Effector memory CD8-positive, alpha-beta T cell (primary cell): ENCODE measurements around the gene POLK.
"Not testable (repeated sequence)": the region's sequence is repeated elsewhere in the genome, so short reads cannot be mapped to it uniquely, and the experiment has no call there.

Experiments used
- ATAC-seq: fragments of 150-1000 bp; cut with Tn5 transposase; replicated peaks from 2 replicates; pipeline ENCODE4 v1.10.0; 2021; ENCODE audit warnings: mild to moderate bottlenecking, moderate library complexity
- DNase-seq, 3 experiments: peaks; one replicate each; pipeline ENCODE4 v3.0.0; 2021
- H3K27ac Mint-ChIP-seq, 2 donors: one replicate each; pipeline ENCODE4 v1.8.0; 2022; ENCODE audit warnings: mild to moderate bottlenecking in 2 of 2, mixed read lengths in 2 of 2, moderate library complexity in 2 of 2
- H3K27me3 Mint-ChIP-seq, 2 donors: one replicate each; pipeline ENCODE4 v1.8.0; 2022; ENCODE audit warnings: mixed read lengths in 2 of 2
- H3K36me3 Mint-ChIP-seq: one replicate; pipeline ENCODE4 v1.8.0; 2022; ENCODE audit warnings: mild to moderate bottlenecking, moderate library complexity, mixed read lengths; ENCODE audit not compliant: insufficient read depth
- H3K4me1 Mint-ChIP-seq, 2 donors: one replicate each; pipeline ENCODE4 v1.8.0; 2022; ENCODE audit warnings: low read depth in 2 of 2, mixed read lengths in 2 of 2
- H3K4me3 Mint-ChIP-seq, 2 donors: one replicate each; pipeline ENCODE4 v1.8.0; 2022; ENCODE audit warnings: mild to moderate bottlenecking in 2 of 2, mixed read lengths in 2 of 2, moderate library complexity in 2 of 2
- H3K9me3 Mint-ChIP-seq, 2 donors: one replicate each; pipeline ENCODE4 v1.8.0; 2022; ENCODE audit warnings: mixed read lengths in 2 of 2

POLK gene

DNA sequence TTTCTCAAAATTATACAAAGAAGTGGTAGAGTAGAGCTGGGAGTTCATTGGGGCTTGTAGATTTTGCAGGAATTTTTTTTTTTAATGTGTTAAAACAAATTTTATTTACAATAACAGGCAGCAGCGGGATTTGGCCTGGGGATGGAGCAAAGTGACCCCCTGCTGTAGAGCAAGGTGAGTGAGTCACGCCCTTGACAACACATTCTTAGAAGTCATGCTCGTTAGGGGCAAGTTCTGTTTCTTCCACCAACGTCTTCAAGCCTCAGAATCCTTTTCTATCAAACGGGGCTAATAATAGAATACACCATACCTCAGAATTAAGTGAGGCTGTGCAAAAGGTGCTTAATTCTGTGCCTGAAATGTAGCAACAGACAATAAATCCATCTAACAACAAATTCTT is 98.5 kb downstream of the POLK start:
- no peaks in the 10 kb centered on the region for H3K27me3 Mint-ChIP-seq
- H3K9me3 Mint-ChIP-seq, result no peaks in the 10 kb centered on the region
- H3K4me3 Mint-ChIP-seq, result peak overlapping the region in 1 of 2 donors; percentile 71
- no peaks in the 10 kb centered on the region for H3K36me3 Mint-ChIP-seq
- ATAC-seq (no peak), DNase-seq (no peak)
- no peak overlapping the region for H3K27ac Mint-ChIP-seq
- peaks cover 0 to 12% of the 10 kb centered on the region in 2 donors for H3K4me1 Mint-ChIP-seq

- not testable (repeated sequence) for ATAC-seq, H3K36me3 Mint-ChIP-seq, H3K9me3 Mint-ChIP-seq, H3K27me3 Mint-ChIP-seq, H3K27ac Mint-ChIP-seq, DNase-seq
- Mint-ChIP-seq H3K4me1 (peaks cover 0 to 12% of the 10 kb centered on the region in 2 donors), H3K4me3 (peak overlapping the region in 1 of 2 donors; percentile 71)
These were observed 99.2 kb downstream of the POLK start for GRCh38 chr5:75610859-75611310.

DNA sequence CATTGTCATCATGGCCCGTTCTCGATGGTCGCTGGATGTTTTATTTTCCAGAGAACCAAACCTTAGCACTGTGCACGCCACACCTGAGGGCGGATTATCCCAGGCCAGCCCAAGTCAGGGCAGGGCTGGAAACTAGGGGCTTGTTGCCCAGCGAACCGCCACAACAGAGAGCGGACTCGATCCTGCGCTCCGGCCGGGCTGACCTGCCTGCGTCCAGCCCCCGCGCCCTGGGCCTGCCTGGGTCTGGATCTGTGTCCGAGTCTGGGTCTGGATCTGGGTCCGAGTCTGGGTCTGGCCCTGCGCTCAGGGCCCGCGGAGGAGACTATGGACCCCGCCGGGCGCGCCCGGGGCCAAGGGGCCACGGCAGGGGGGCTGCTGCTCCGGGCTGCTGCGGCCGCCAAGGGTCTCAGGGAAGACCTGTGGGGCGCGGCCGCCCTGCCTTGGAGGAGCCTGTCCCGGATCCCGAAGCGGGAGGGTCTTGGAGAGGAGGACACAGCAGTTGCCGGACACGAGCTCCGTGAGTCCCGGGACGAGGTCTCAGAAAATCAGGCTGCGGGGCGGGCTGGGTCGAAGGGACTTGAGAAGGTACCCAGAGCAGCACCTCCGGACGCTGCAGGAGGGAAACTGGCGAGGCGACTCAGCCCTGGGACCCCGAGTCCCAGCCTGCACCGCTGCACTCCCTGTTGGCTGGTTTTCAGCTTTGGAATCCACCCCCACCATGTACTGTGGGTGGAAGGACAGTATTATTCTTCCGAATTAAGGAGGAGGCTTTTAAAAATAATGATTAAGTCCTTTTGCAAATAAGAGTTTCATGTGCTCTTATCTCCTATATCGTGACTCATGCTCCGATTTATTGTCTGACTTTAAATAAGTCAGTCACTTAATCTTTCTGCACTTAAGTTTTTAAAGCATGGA is 99.9 kb downstream of the POLK start, which contains the start of gene ANKDD1B:
ANKDD1B (plus strand) TSS at position 143 of the 915 bp plus-strand sequence; CDS start at position 325, 182 bp downstream.
- Mint-ChIP-seq H3K4me3 (peak within 1 kb of the TSS in 1 of 2 donors; percentile 71), H3K4me1 (peaks cover 0 to 12% of the 10 kb centered on the region in 2 donors), H3K27me3 (no peaks in the 10 kb centered on the region), H3K9me3 (no peaks in the 10 kb centered on the region), H3K36me3 (no peaks in the 10 kb centered on the region), H3K27ac (no peak within 1 kb of the TSS)
- DNase-seq (peak in 1 of 3 experiments; percentile 8), ATAC-seq (no peak)

DNA sequence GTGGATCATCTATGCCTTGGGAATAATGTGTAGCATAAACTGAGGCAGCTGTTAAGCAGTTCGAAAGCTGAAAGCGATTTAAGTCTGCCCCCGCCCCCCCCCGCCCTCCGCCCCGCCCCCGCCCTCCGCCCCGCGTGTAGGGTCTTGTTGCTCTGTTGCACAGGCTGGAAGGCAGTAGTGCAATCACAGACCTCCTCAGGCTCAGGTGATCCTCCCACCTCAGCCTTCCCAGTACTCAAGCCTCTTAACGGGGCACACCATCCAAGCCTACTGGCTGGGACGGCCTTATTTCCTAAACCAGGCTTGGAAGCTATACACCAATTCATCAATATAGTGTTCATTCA is 100.5 kb downstream of the POLK start:
- Mint-ChIP-seq H3K9me3 (no peaks in the 10 kb centered on the region), H3K4me3 (peak overlapping the region in 1 of 2 donors; percentile 71)
- ATAC-seq, result no peak

DNA sequence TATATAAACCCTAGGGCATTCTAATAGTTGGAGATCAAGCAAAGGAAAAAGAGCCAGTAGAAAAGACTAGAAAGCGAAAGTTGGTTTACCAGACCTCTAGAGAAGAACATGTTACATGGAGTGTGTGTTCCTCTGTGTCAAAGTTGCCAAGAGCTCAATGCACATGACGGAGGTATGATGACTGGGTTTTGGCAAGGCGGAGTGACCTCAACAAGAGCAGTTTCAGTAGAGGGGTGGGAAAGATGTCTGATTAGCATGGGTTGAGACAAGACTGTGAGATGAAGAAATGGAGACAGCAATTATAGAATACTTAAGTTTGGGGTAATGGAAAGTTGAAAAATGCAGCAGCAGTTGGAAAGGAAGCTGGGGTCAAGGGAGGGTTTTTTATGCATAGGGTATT is 101.2 kb downstream of the POLK start:
- peak overlapping the region in 1 of 2 donors; percentile 71 for H3K4me3 Mint-ChIP-seq
- peaks cover 0 to 12% of the 10 kb centered on the region in 2 donors for H3K4me1 Mint-ChIP-seq
- no peaks in the 10 kb centered on the region for H3K36me3 Mint-ChIP-seq
- H3K27ac Mint-ChIP-seq, result no peak overlapping the region
- H3K9me3 Mint-ChIP-seq, result no peaks in the 10 kb centered on the region
- H3K27me3 Mint-ChIP-seq, result no peaks in the 10 kb centered on the region
- ATAC-seq, result no peak
- no peak for DNase-seq

More for the DNA sequence above, 100.5 kb downstream of the POLK start:
- Mint-ChIP-seq H3K4me1 (peaks cover 0 to 12% of the 10 kb centered on the region in 2 donors), H3K27ac (no peak overlapping the region), H3K36me3 (no peaks in the 10 kb centered on the region), H3K27me3 (no peaks in the 10 kb centered on the region)
- DNase-seq, result peak in 1 of 3 experiments; percentile 8

- Mint-ChIP-seq H3K36me3 (no peaks in the 10 kb centered on the region), H3K27me3 (no peaks in the 10 kb centered on the region)
- ATAC-seq, result no peak
These were observed 102.5 kb downstream of the POLK start for GRCh38 chr5:75614176-75614575.

GRCh38 chr5:75616371-75616881 is 104.7 kb downstream of the POLK start:
- no peaks in the 10 kb centered on the region for H3K36me3 Mint-ChIP-seq
- no peak overlapping the region for H3K4me3 Mint-ChIP-seq
- H3K27ac Mint-ChIP-seq, result no peak overlapping the region
- no peak for ATAC-seq
- no peaks in the 10 kb centered on the region for H3K9me3 Mint-ChIP-seq
- no peak for DNase-seq
- peaks cover 0 to 7% of the 10 kb centered on the region in 2 donors for H3K4me1 Mint-ChIP-seq
- no peaks in the 10 kb centered on the region for H3K27me3 Mint-ChIP-seq

More at GRCh38 chr5:75614176-75614575, 102.5 kb downstream of the POLK start:
- DNase-seq, result no peak
- Mint-ChIP-seq H3K27ac (no peak overlapping the region), H3K4me1 (peaks cover 0 to 12% of the 10 kb centered on the region in 2 donors), H3K9me3 (no peaks in the 10 kb centered on the region), H3K4me3 (no peak overlapping the region)

DNA sequence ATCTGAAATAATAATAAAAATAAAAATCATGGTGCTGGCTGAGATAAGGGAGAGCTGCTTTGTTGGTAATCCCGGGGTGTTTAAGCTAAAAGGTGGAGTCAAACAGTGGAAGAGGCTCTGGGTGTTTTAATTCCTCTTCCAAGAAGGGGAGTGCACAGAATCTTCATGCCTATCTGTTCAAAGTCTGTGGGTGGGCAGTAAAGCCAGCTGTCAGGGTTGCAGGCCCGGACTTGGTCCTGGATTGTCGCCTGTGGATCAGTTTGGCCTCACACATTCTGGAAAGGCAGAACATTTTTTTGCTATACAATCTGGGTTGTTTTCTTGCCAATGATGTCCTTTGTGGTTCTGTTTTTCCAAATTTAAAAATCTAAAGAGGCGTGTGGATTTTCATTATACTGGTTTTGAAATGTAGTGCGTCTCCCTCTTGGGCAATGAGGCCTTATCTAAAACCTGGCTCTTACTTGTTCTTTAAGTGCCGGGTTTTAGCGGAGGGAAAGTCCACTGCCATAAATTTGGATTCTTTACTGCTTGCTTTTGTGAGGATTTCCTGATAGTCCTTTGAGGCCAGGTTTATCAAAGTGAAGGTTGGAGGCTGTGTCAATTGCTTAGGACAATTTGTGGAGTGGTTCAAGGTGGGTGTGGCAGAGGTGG is 105.4 kb downstream of the POLK start:
- no peaks in the 10 kb centered on the region for H3K36me3 Mint-ChIP-seq
- H3K4me3 Mint-ChIP-seq, result no peak overlapping the region
- H3K4me1 Mint-ChIP-seq, result peaks cover 0 to 7% of the 10 kb centered on the region in 2 donors
- DNase-seq (no peak), ATAC-seq (no peak)
- no peaks in the 10 kb centered on the region for H3K9me3 Mint-ChIP-seq
- H3K27ac Mint-ChIP-seq, result no peak overlapping the region
- no peaks in the 10 kb centered on the region for H3K27me3 Mint-ChIP-seq

- no peaks in the 10 kb centered on the region for H3K27me3 Mint-ChIP-seq
- H3K36me3 Mint-ChIP-seq, result no peaks in the 10 kb centered on the region
- ATAC-seq (no peak), DNase-seq (no peak)
- H3K9me3 Mint-ChIP-seq, result no peaks in the 10 kb centered on the region
- no peak overlapping the region for H3K27ac Mint-ChIP-seq
- no peak overlapping the region for H3K4me3 Mint-ChIP-seq
- H3K4me1 Mint-ChIP-seq, result peaks cover 0 to 4% of the 10 kb centered on the region in 2 donors
These were observed 106.2 kb downstream of the POLK start for GRCh38 chr5:75617736-75618352.

DNA sequence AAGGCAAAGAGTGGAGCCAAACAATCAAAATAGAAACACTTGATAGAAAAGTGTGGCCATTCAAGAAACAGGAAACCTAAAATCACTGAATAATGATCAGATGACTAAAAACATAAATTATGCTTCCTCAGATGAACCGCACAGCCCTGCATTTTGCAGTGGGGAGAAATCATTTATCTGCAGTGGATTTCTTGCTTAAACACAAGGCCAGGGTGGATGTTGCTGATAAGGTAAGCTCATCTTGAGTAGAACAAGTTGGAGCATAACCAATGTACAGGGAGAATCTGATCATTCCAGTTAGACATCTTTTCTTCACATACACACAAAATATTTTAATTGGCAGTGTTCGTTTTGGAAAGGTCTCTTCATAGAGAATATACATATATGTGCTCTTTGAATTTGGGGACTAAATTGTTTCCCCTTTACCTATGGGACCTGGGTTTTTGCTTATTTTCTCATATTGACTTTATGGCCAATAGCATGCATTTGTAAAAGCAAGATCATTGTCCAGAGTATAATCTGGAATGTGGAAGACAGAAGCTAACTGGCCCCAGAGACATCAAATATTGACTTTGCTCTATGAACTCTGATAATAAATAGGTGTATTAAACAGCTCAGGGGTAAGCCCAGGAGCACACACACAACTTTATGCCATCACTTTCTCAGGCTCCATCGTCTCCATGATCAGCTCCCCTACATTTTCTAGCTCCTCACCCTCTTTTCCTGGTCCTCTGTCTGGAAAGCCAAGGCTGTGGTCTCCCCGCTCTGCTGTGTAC is 108.7 kb downstream of the POLK start:
- no peak for DNase-seq
- Mint-ChIP-seq H3K9me3 (no peaks in the 10 kb centered on the region), H3K4me1 (no peaks in the 10 kb centered on the region), H3K4me3 (no peak overlapping the region), H3K36me3 (no peaks in the 10 kb centered on the region), H3K27ac (no peak overlapping the region), H3K27me3 (no peaks in the 10 kb centered on the region)
- ATAC-seq, result no peak

DNA sequence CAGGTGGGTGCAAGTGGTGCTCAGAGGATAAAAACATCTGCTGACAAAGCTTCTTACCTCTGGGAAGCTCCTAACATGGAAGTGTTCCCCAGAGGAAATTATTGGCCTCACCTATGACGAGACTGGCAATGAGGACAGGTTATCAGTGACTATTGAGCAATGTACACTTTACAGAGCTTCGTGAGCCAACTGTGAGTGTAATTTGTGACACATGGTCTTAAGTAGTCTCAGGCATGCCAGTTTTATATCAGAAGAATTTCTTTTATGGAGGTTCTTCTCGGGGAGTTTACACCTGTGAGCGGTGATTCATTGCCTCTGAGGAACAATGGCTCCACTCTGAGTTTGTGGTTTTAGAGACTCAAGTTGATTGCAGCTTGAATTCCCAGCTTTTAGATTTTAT is 110.9 kb downstream of the POLK start:
- H3K27ac Mint-ChIP-seq, result no peak overlapping the region
- no peak for DNase-seq
- no peak for ATAC-seq
- no peaks in the 10 kb centered on the region for H3K9me3 Mint-ChIP-seq
- no peak overlapping the region for H3K4me3 Mint-ChIP-seq
- no peaks in the 10 kb centered on the region for H3K36me3 Mint-ChIP-seq
- H3K4me1 Mint-ChIP-seq, result no peaks in the 10 kb centered on the region
- no peaks in the 10 kb centered on the region for H3K27me3 Mint-ChIP-seq

- Mint-ChIP-seq H3K36me3 (no peaks in the 10 kb centered on the region), H3K27ac (no peak overlapping the region)
- no peak for DNase-seq
These were observed 112.2 kb downstream of the POLK start for GRCh38 chr5:75623846-75624245.

DNA sequence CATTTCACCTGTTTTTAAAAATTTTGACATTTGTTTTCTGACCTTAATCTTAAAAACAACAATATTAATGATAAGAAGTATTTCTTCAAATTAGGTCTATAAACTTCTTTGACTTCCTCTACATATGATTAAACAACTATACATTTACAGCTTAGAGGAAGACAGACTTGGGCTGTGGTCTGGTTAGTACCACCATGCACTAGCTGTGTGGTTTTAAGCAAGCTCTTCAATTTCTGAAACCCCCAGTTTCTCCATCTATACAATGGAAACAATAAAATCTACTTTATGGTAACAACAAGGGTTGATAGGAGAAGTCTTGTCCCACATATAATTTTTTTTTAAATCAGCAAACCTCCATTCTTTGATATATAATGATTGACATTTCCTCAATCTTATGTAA is 115.3 kb downstream of the POLK start:
- no peak overlapping the region for H3K27ac Mint-ChIP-seq
- no peaks in the 10 kb centered on the region for H3K4me1 Mint-ChIP-seq
- no peaks in the 10 kb centered on the region for H3K9me3 Mint-ChIP-seq
- no peak overlapping the region for H3K4me3 Mint-ChIP-seq
- H3K27me3 Mint-ChIP-seq, result no peaks in the 10 kb centered on the region
- DNase-seq (no peak), ATAC-seq (no peak)
- H3K36me3 Mint-ChIP-seq, result no peaks in the 10 kb centered on the region

More at GRCh38 chr5:75623846-75624245, 112.2 kb downstream of the POLK start:
- no peaks in the 10 kb centered on the region for H3K9me3 Mint-ChIP-seq
- no peaks in the 10 kb centered on the region for H3K27me3 Mint-ChIP-seq
- no peak for ATAC-seq
- no peaks in the 10 kb centered on the region for H3K4me1 Mint-ChIP-seq
- H3K4me3 Mint-ChIP-seq, result no peak overlapping the region
